ENCODE data around the gene LCE2C. TPM values are rescaled to one million over a fixed set of nuclear protein-coding genes. Genes with fewer than 3 reads are reported as not detected.
"Not testable (repeated sequence)": the region's sequence is repeated elsewhere in the genome, so short reads cannot be mapped to it uniquely, and the experiment has no call there.

LCE2C gene
- total RNA-seq, 4 donors from 2014 or later, result not detected

DNA sequence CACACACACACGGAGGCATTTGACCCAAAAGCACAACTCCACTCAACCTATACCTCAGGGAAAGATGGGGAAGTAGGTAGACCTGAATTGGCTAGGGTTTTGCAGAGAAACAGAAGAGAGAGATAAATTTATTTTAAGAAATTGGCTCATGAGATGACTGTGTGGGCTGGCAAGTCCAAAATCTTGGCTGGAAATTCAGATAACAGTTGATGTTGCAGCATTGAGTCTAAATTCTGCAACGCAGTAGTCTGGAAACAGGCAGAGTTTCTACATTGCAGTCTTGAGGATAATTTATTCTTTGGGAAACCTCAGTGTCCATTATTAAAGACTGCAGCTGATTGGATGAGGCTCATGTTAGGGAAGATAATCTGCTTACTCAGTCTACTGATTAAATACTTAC is 6.5 kb downstream of the LCE2C start:
- ATAC-seq (ENCODE audit: low FRiP score) (no peak), DNase-seq (ENCODE audit: low spot score) (no peak)
- TF ChIP-seq, protein P1, sequence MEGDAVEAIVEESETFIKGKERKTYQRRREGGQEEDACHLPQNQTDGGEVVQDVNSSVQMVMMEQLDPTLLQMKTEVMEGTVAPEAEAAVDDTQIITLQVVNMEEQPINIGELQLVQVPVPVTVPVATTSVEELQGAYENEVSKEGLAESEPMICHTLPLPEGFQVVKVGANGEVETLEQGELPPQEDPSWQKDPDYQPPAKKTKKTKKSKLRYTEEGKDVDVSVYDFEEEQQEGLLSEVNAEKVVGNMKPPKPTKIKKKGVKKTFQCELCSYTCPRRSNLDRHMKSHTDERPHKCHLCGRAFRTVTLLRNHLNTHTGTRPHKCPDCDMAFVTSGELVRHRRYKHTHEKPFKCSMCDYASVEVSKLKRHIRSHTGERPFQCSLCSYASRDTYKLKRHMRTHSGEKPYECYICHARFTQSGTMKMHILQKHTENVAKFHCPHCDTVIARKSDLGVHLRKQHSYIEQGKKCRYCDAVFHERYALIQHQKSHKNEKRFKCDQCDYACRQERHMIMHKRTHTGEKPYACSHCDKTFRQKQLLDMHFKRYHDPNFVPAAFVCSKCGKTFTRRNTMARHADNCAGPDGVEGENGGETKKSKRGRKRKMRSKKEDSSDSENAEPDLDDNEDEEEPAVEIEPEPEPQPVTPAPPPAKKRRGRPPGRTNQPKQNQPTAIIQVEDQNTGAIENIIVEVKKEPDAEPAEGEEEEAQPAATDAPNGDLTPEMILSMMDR (IDR thresholded peaks at IDR 0.05), result no peak

DNA sequence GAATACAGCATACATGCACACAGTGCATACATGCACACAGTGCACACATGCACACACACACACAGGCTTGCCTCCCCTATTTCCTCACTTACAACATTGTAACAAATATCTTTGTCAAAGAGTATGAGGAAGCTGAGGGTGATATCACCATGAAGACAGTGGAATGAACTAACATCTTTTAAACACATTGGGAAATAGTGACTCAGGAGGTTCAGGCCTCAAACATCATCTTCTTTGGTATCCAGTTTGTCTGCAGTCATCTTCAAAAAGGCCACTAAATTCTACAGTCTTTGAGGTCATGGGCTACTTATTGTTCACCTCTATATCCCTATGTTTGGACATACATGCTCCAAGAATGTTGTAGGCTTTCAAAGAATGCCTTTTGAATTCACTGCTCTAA is 8.8 kb downstream of the LCE2C start:
- ATAC-seq (ENCODE audit: low FRiP score) (no peak), DNase-seq (ENCODE audit: low spot score) (no peak)
- TF ChIP-seq, protein P1 (IDR thresholded peaks at IDR 0.05), result no peak

DNA sequence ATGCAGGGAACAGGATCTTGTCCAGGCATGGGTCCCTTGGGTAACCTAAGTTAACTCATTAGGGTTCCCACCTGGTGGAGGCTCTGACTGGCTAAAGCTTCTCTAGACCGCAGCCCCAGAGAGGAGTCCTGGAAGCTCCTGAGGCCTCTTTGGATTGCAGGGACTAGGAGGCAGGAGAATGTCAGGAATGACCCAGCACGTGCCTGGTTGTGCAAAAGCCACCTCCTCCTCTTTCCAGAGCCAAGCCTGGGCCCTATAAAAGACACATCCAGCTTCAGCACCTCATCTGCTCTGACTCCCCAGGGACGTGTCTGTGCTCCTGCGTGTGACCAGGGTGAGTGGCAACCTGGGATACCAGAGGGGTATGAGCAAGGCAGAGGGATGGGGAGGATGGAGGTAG is 10.7 kb downstream of the LCE2C start, which contains the start of gene LCE2B:
LCE2B (plus strand) TSS at position 301 of the 400 bp plus-strand sequence. CDS start 721 bp downstream, outside the sequence.
- ATAC-seq (ENCODE audit: low FRiP score); DNase-seq (ENCODE audit: low spot score): not testable (repeated sequence)

DNA sequence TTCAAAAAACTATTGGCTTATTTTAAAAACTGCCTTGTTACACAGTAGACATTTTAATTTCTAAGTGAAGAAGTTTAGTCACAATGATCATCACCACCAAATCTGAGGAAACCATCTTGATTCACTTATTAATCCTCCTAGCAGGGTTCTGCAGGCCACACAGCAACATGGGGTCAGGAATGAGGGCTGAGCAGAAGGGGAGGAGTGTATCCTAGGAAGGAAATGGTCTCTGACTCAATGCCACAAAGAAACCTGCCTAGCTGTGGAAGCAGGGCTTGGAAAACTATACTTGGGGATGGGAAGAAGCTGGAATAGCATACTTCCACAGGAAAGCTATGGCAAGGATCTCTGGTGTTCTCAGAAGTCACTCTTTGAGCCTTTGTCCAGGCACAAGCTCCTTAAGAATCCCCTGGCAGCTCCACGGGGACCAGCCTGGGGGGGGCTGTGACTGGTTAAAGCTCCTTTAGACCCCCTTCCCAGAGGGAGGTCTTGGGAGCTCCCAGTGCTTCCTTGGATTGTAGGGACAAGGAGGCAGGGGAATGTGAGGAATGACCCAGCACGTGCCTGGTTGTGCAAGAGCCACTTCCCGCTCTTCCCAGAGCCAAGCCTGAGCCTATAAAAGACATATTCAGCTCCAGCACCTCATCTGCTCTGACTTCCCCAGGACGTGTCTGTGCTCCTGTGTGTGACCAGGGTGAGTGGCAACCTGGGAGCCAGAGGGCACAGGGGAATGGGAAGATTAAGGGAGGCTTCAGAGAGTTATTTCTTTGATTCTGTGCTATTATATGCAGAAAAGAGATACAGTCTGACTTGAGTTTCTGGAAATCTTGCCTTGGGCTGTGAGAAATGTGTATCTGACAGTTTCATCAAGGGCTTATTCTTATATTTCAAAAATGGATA is 22.9 kb downstream of the LCE2C start, which contains the start of gene LCE2A:
LCE2A (plus strand) TSS at position 645 of the 900 bp plus-strand sequence. CDS start 557 bp downstream, outside the sequence.
- DNase-seq (ENCODE audit: low spot score) (no peak), ATAC-seq (ENCODE audit: low FRiP score) (no peak)
- TF ChIP-seq, protein P1 (IDR thresholded peaks at IDR 0.05), result no peak

DNA sequence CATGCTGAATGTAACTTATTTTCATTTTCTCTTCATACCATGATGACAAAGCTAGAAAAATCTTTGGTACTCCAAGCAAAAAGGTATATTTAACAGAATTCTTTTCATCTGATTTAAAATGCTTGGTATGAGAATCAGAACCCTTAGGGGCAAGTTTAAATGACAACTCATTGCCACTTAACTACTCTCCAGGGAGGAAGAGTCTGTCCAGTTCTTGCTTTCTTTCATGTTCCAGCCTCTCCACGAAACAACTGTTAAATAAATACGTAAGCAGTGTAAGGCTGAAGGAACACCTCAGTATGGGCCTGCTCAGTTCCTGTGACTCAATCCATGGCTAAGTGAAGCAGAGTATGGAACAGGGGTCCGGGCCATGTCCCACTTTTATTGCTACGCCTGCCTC is 24.7 kb downstream of the LCE2C start:
- ATAC-seq (ENCODE audit: low FRiP score) (no peak), DNase-seq (ENCODE audit: low spot score) (no peak)
- TF ChIP-seq, protein P1 (IDR thresholded peaks at IDR 0.05), result no peak

DNA sequence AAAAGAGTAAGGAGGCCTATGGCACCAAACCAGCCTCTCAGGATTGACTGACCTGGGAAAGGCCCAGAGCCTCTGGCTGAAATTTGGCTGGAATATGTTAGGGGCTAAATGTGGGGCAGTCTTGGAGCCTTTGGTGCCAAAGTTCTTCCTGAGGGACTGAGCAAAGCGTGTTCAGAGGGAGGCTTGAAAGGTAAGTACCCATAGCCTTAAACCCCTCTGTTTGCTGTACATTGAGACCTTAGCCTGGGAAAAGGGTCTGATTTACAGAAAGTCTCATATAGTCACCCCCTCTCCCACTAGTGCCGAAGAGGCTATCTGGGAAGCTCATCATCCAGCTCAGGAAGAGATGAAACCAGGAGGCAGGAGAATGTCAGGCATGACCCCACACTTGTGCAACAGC is 32.8 kb downstream of the LCE2C start, which contains the start of gene LCE4A:
LCE4A (plus strand) TSS at position 301 of the 400 bp plus-strand sequence. CDS start 916 bp downstream, outside the sequence.
- TF ChIP-seq, protein P1 (IDR thresholded peaks at IDR 0.05), result no peak
- DNase-seq (ENCODE audit: low spot score) (no peak), ATAC-seq (ENCODE audit: low FRiP score) (no peak)

DNA sequence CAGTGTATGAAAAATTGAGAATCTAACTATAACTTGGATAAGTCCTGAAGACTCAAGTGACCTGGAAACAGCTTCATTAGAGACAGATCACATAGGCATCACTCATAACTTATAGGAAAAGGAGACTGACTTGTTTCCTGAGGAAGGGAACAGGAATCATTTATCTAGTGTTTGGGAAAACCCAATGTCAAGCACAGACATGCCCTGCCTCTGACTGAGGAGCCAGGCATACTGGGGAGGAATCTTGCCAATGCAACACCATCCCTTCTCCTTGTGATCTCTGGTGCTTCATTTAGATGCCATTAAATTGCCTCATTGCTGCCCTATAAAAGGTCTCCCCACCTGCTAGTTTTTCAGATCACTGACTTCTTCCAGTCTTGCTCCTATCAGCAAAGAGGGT is 43.2 kb downstream of the LCE2C start:
- DNase-seq (ENCODE audit: low spot score), result no peak
- TF ChIP-seq, protein P1 (IDR thresholded peaks at IDR 0.05), result no peak
- no peak for ATAC-seq (ENCODE audit: low FRiP score)

All from omental fat pad (tissue), 4 donors.